Heart right ventricle (tissue), 16 donors: ENCODE data around the gene TESMIN. TPM values are rescaled to one million over a fixed set of nuclear protein-coding genes. Genes with fewer than 3 reads are reported as not detected.

Experiments used
- ATAC-seq, 8 donors: fragments of 200-7000 bp; cut with Tn5 transposase; one replicate each; pipeline ENCODE4 v1.9.1; 2020; ENCODE audit warnings: mild to moderate bottlenecking in 8 of 8, moderate library complexity in 8 of 8, moderate number of reproducible peaks in 1 of 8
- DNase-seq, 2 donors: peaks; one replicate each; pipeline ENCODE4 v3.0.0-alpha.2; 2020
- H3K27ac ChIP-seq, 10 donors: fragments of 200-600 bp; sonication (generic) in 2 of 10; one replicate each; pipeline versions ENCODE4 v1.5.0 to v1.8.0; 2020 to 2022; ENCODE audit warnings: mild to moderate bottlenecking in 3 of 10
- H3K27me3 ChIP-seq, 7 donors: fragments of 200-600 bp; one replicate each; pipeline ENCODE4 v1.8.0; 2021 to 2022; ENCODE audit warnings: mild to moderate bottlenecking in 2 of 7
- H3K36me3 ChIP-seq, 9 donors: fragments of 200-600 bp; sonication (generic) in 1 of 9; one replicate each; pipeline versions ENCODE4 v1.5.0 to v1.8.0; 2020 to 2022; ENCODE audit warnings: mild to moderate bottlenecking in 2 of 9
- H3K4me1 ChIP-seq, 9 donors: fragments of 200-600 bp; sonication (generic) in 1 of 9; one replicate each; pipeline versions ENCODE4 v1.5.0 to v1.8.0; 2020 to 2022; ENCODE audit warnings: mild to moderate bottlenecking in 4 of 9
- H3K4me3 ChIP-seq, 10 donors: fragments of 200-600 bp; sonication (generic) in 2 of 10; one replicate each; pipeline versions ENCODE4 v1.5.0 to v1.8.0; 2020 to 2022; ENCODE audit warnings: mild to moderate bottlenecking in 7 of 10, moderate library complexity in 2 of 10
- H3K9me3 ChIP-seq, 11 donors: fragments of 200-600 bp in 10 of 11; sonication (generic) in 2 of 11; one replicate each; pipeline versions ENCODE4 v1.5.0 to v1.8.0; 2013 to 2022; ENCODE audit warnings: mild to moderate bottlenecking in 2 of 11, control low read depth in 1 of 11, moderate library complexity in 1 of 11
- CTCF ChIP-seq, 9 donors: fragments of 200-600 bp; sonication (generic) in 2 of 9; IDR thresholded peaks; one replicate each; pipeline versions ENCODE4 v1.5.0 to v1.8.0; 2021 to 2022; ENCODE audit warnings: antibody characterized with exemption in 9 of 9, mild to moderate bottlenecking in 5 of 9, moderate library complexity in 1 of 9
- WGBS, 2 donors: extraction: QIAGEN DNeasy Blood & Tissue Kit; methylation state at CpG; one replicate each; pipeline ENCODE4 v1.1.7; 2013; ENCODE audit warnings: inconsistent platforms in 1 of 2; 5-methylcytosine and 5-hydroxymethylcytosine counted together
- intact Hi-C, 10 donors: fragments of 100-400 bp; cut with DNase I; formaldehyde crosslinking; loops; one replicate each; pipeline versions ENCODE4 v1.11.1 to v1.14.2; 2022
- polyA plus RNA-seq, 2 donors: library from polyadenylated mRNA; stranded (reverse); fragments of 200-250 nt; gene quantifications; one replicate each; pipeline ENCODE4 v1.2.3, GENCODE V29; 2013
- total RNA-seq, 10 donors: library from RNA; stranded (reverse); fragmentation: NEBNext Ultra II Directional in 3 of 10; extraction: Animal tissue kit (Norgen Biotek cat#: 25700) in 3 of 10; gene quantifications; one replicate each; pipeline versions ENCODE4 v1.2.1 to v1.2.4, GENCODE V29; 2021 to 2023
- donor health status: Arrhythmogenic right ventricular cardiomyopathy.
- donor health status: ischemic (EF 13 %, LVEDD 7.1; RV severe dilation, severe dysfunction).
- donor health status: healthy with polysubstance abuse.
- donor health status: DM: no; HTN: yes; CAD: no.
- donor health status: DM: no; HTN: no; CAD: no.
- donor health status: ischemic (EF 25% LVEDD 6.9; RV normal size, moderate dysfunction).
- donor health status: ischemic (EF 25% LVEDD 5.7; RV mildly dilated, moderate dysfunction).
- donor health status: healthy.
- donor health status: DM: yes; HTN: yes; CAD: no.
- donor health status: Ischemic cardiomyopathy.
- donor health status: ischemic (EF 35%, LVEDD 5.7; RV mildly dilated, moderate dysfunction).
- donor health status: nonischemic (EF 11% LVEDD 7.7; RV severe dilation, severe dysfunction).
- donor health status: DM: yes; HTN: yes; CAD: no.
- donor health status: PGD.
- donor health status: ischemic (EF 29% LVEDD 5.4; RV normal size, mild dysfunction).
- donor health status: nonischemic (EF 23%, LVEDD 6.1; RV moderate dilation, normal function).

TESMIN gene
- total and polyA plus RNA-seq, 12 donors, result 0.13 to 2.6 (median 0.63) TPM; not detected in 2

- 88 to 91% methylated on average over 17 of the region's 17 CpGs for WGBS, 2 donors
- H3K9me3 ChIP-seq, result no peaks in the 10 kb centered on the region
- no peak for ATAC-seq
Measured at GRCh38 chr11:68680541-68681231, 70.6 kb downstream of the TESMIN start.

GRCh38 chr11:68678031-68678441 lies 73.3 kb downstream of the TESMIN start:
- WGBS, 2 donors, result 75 to 82% methylated on average over 15 of the region's 15 CpGs
- intact Hi-C loops, result no loop called here

More at GRCh38 chr11:68680541-68681231, 70.6 kb downstream of the TESMIN start:
- intact Hi-C loops, result no loop called here
- no peaks in the 10 kb centered on the region for H3K36me3 ChIP-seq
- H3K27me3 ChIP-seq, result peaks cover 16 to 34% (median 27%) of the 10 kb centered on the region in 7 donors
- H3K4me1 ChIP-seq, result peaks cover 2 to 26% (median 15%) of the 10 kb centered on the region in 9 donors
- DNase-seq, result no peak
- H3K4me3 ChIP-seq, result no peak overlapping the region
- H3K27ac ChIP-seq, result no peak overlapping the region
- TF ChIP-seq CTCF (IDR thresholded peaks at IDR 0.05), result no peak

GRCh38 chr11:68677432-68677831 lies 73.9 kb downstream of the TESMIN start:
- Histone ChIP-seq H3K27ac (no peak overlapping the region), H3K36me3 (no peaks in the 10 kb centered on the region), H3K4me3 (no peak overlapping the region), H3K27me3 (peaks cover 0 to 2% (median 0%) of the 10 kb centered on the region in 7 donors), H3K9me3 (peaks cover 0 to 9% (median 0%) of the 10 kb centered on the region in 11 donors), H3K4me1 (peaks cover 0 to 16% (median 8%) of the 10 kb centered on the region in 9 donors)
- DNase-seq (peak; percentile 34 to 61), ATAC-seq (peak; percentile 29 to 95 (median 90))
- intact Hi-C loops, result no loop called here
- TF ChIP-seq CTCF (IDR thresholded peaks at IDR 0.05), result no peak
- WGBS, 2 donors, result 5 to 9% methylated on average over 6 of the region's 6 CpGs

More at GRCh38 chr11:68678031-68678441, 73.3 kb downstream of the TESMIN start:
- Histone ChIP-seq H3K36me3 (no peaks in the 10 kb centered on the region), H3K4me1 (peaks cover 0 to 16% (median 8%) of the 10 kb centered on the region in 9 donors), H3K9me3 (peaks cover 0 to 9% (median 0%) of the 10 kb centered on the region in 11 donors), H3K27me3 (peaks cover 0 to 8% (median 3%) of the 10 kb centered on the region in 7 donors), H3K27ac (no peak overlapping the region), H3K4me3 (no peak overlapping the region)
- TF ChIP-seq CTCF (IDR thresholded peaks at IDR 0.05), result no peak
- DNase-seq (no peak), ATAC-seq (peak in 1 of 8 donors; percentile 5)

GRCh38 chr11:68674461-68674860 lies 76.9 kb downstream of the TESMIN start:
- TF ChIP-seq CTCF (IDR thresholded peaks at IDR 0.05), result no peak
- H3K27me3 ChIP-seq, result peaks cover 0 to 3% (median 0%) of the 10 kb centered on the region in 7 donors

More at GRCh38 chr11:68674461-68674860, 76.9 kb downstream of the TESMIN start:
- WGBS, 2 donors, result 94 to 95% methylated on average over 16 of the region's 16 CpGs
- H3K4me3 ChIP-seq, result no peak overlapping the region
- peaks cover 0 to 9% (median 0%) of the 10 kb centered on the region in 11 donors for H3K9me3 ChIP-seq
- DNase-seq, result no peak
- H3K36me3 ChIP-seq, result no peaks in the 10 kb centered on the region
- no peak for ATAC-seq
- intact Hi-C loops, result no loop called here
- H3K4me1 ChIP-seq, result peaks cover 0 to 16% (median 8%) of the 10 kb centered on the region in 9 donors
- no peak overlapping the region for H3K27ac ChIP-seq
